HepG2 (cell line): ENCODE measurements around the gene ATIC. TPM values are rescaled to one million over a fixed set of nuclear protein-coding genes. Genes with fewer than 3 reads are reported as not detected.

ENCODE experiments used
- ARNTL ChIP-seq: sonication (generic); formaldehyde crosslinking; IDR thresholded peaks from 2 replicates; pipeline ENCODE4 v1.4.0; 2020; ENCODE audit warnings: mild to moderate bottlenecking, missing genetic modification reagents
- ELK4 ChIP-seq: sonication (generic); formaldehyde crosslinking; IDR thresholded peaks from 2 replicates; pipeline ENCODE4 v1.9.0; 2021; ENCODE audit warnings: missing genetic modification reagents, borderline replicate concordance
- HNRNPLL ChIP-seq: fragments of 200-400 bp; formaldehyde crosslinking; IDR thresholded peaks from 2 replicates; pipeline ENCODE4 v1.6.1; 2017; ENCODE audit warnings: mild to moderate bottlenecking, low read depth, low read length; ENCODE audit not compliant: poor library complexity, severe bottlenecking
- PAXIP1 ChIP-seq: sonication (generic); formaldehyde crosslinking; conservative IDR thresholded peaks from 2 replicates; pipeline ENCODE4 v1.4.0; 2020; ENCODE audit warnings: mild to moderate bottlenecking, missing genetic modification reagents, moderate library complexity
- PRMT3 ChIP-seq: sonication (generic); formaldehyde crosslinking; IDR thresholded peaks from 2 replicates; pipeline ENCODE4 v1.8.1; 2022; ENCODE audit warnings: low read depth, mild to moderate bottlenecking, moderate library complexity, missing genetic modification reagents, borderline replicate concordance
- ZNF121 ChIP-seq: sonication (generic); formaldehyde crosslinking; IDR thresholded peaks from 2 replicates; pipeline ENCODE4 v1.5.0; 2020; ENCODE audit warnings: mild to moderate bottlenecking, missing genetic modification reagents
- ZNF296 ChIP-seq: sonication (generic); formaldehyde crosslinking; conservative IDR thresholded peaks from 2 replicates; pipeline ENCODE4 v1.5.0; 2020; ENCODE audit warnings: mild to moderate bottlenecking, missing genetic modification reagents
- ZNF547 ChIP-seq: sonication (generic); formaldehyde crosslinking; IDR thresholded peaks from 2 replicates; pipeline ENCODE4 v1.5.1; 2020; ENCODE audit warnings: mild to moderate bottlenecking, missing genetic modification reagents
- ZNF605 ChIP-seq: sonication (generic); formaldehyde crosslinking; IDR thresholded peaks from 2 replicates; pipeline ENCODE4 v1.8.0; 2022; ENCODE audit warnings: mild to moderate bottlenecking, missing genetic modification reagents
- ZSCAN9 ChIP-seq: IDR thresholded peaks from 2 replicates; pipeline ENCODE4 v1.6.1; 2016; ENCODE audit warnings: borderline replicate concordance
- polyA plus RNA-seq, 8 experiments: library from polyadenylated mRNA; depleted of rRNA in 3 of 8; stranded (reverse) in 7 of 8; unstranded in 1 of 8; fragments of >200 nt; fragmentation: Illumina TruSeq in 4 of 8; extraction: Trizol in 4 of 8; gene quantifications; 2 replicates each; pipeline versions ENCODE4 v1.2.1 to v1.2.3, GENCODE V29; 2011 to 2016; ENCODE audit warnings: low read depth in 4 of 8, missing spikeins in 1 of 8, mixed read lengths in 1 of 8; ENCODE audit not compliant: insufficient read depth in 1 of 8
- total RNA-seq, 5 experiments: library from RNA; depleted of rRNA; stranded (reverse); fragments of >200 nt; fragmentation: Illumina TruSeq; extraction: Trizol; gene quantifications; 2 replicates each; pipeline ENCODE4 v1.2.3, GENCODE V29; 2016; ENCODE audit warnings: low read depth in 1 of 5

ATIC gene
- total and polyA plus RNA-seq, 2 of the 13 experiments (the other 11 are each of a cell fraction or from before 2014, with no cell fraction given), result 89.8 to 146 TPM

GRCh38 chr2:215370112-215370965 is 58.5 kb downstream of the ATIC start (continued):
- TF ChIP-seq PAXIP1 (CRISPR knock-in tag) (no peak), ARNTL (0 out of 2 replicates have a peak, but pooled peaks have one; percentile 35), ELK4 (CRISPR knock-in tag) (no peak), ZNF605 (CRISPR knock-in tag) (peak; percentile 71; the same call in 1 of the 2 replicates), ZNF121 (no peak), HNRNPLL (no peak), PRMT3 (CRISPR knock-in tag) (0 out of 2 replicates have a peak, but pooled peaks have one; percentile 56), ZNF296 (no peak), ZNF547 (0 out of 2 replicates have a peak, but pooled peaks have one; percentile 29), ZSCAN9 (no peak)
- TF ChIP-seq, all 625 proteins: peak for 21
